HS-5 (cell line): ENCODE results near the gene DCLK2.

Source experiments
- DNase-seq: peaks from one replicate; pipeline ENCODE4 v3.0.0-alpha.2; 2012; ENCODE audit warnings: low read depth

Gene DCLK2

DNA sequence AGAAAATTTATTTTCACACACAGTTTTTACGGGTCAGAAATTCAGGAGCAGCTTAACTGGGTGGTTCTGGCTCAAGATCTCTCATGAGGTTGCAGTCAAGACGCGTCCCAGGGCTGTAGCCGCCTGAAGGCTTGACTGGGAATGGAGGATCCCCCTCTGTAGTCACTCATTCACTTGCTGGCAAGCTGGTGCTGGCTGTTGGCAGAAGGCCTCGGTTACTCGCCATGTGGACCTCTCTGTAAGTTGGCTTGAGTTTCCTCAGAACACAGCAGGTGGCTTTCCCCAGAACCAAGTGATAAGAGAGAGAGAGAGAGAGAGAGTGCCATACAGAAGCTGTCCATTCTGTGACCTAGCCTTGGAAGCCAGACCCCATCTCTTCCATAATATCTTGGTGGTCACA lies 132.8 kb downstream of the DCLK2 start:
- no peak for DNase-seq

GRCh38 chr4:150211799-150212445 lies 133.7 kb downstream of the DCLK2 start:
- DNase-seq = no peak

DNA sequence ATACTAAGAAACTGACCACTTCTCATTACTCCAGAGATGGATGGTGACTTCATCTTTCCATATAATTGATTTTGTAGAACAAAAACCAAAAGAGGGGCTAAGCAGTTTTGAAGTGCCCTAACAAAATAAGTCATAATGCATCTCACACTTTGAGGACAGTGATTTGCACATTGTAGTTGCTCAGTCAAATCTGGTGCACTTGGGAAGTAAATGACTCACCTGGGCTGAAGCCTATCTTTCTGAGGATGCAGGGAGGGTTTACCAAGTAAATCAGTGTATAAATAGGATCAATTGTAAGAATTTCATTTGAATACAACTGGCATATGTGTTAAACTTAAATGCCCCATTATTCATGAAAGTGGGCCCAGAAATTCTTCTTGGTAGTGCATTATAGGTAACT lies 134.2 kb downstream of the DCLK2 start:
- DNase-seq = no peak

GRCh38 chr4:150212927-150213326 lies 134.7 kb downstream of the DCLK2 start:
- no peak for DNase-seq

GRCh38 chr4:150215601-150216000 lies 137.4 kb downstream of the DCLK2 start:
- no peak for DNase-seq

- DNase-seq = no peak
These were observed 138.5 kb downstream of the DCLK2 start for GRCh38 chr4:150216726-150217125.

DNA sequence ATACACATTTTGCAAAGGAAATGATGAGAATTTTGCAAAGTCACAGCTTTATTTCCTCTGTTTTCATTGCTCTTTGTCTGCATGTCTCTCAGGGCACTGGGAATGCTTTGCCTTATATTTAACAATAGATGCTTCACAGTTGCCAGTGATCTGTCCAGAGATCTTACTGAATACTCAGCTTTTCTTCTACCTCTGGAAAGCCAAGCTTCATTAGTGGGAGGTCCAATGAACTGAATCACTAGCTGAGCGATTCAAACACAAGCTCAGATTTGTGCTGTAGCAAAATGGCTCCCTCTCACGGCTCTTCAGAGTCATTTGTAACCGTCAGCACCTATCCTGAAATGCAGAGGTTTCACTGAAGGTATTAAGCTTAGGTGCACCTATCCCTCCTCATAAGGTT lies 138.9 kb downstream of the DCLK2 start:
- DNase-seq = no peak

DNA sequence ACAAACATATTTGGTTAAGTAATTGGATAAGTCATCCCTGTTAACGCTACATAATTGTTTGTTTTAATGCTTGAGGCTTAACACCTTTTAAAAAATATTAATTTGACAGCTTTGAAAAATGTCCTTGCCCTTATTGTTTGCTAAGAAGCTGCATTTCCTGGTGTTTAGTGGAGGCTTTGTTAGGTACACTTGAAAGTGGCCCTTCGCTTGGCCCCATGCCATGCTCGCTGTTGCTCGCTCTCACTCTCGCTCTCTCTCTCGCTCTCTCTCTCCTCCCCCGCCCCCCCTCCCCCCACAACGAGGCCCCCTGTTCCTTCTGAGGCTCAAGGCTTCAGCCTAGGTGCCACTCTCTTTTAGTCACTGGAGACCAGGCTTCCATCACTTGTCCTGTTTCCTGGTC lies 139.6 kb downstream of the DCLK2 start:
- DNase-seq = no peak

- no peak for DNase-seq
These were observed 140.2 kb downstream of the DCLK2 start for GRCh38 chr4:150218447-150218846.

- DNase-seq = no peak
These were observed 141.6 kb downstream of the DCLK2 start for GRCh38 chr4:150219841-150220240.

GRCh38 chr4:150224896-150225591 lies 146.8 kb downstream of the DCLK2 start:
- DNase-seq = peak; percentile 93

DNA sequence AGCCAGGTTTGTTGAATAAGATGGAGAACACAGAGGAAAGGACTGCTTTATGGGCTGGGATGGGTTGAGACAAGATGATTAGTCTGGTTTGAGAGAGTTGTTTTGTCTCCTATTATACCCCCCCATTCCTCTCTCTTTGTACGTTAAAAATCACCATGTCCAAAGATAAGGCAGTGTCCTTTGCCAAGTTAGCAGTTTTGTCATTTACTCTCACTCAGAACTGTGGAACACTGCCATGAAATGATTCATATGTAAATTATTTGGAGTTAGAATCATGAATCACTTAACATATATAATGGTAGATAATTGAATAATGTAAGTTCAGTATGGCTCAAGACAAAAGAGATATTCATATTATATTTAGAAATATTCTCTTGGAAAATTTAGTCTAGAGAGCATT lies 151.3 kb downstream of the DCLK2 start:
- peak; percentile 93 for DNase-seq

GRCh38 chr4:150230561-150230960 lies 152.3 kb downstream of the DCLK2 start:
- no peak for DNase-seq

- DNase-seq = no peak
These were observed 153.0 kb downstream of the DCLK2 start for GRCh38 chr4:150231107-150231770.

DNA sequence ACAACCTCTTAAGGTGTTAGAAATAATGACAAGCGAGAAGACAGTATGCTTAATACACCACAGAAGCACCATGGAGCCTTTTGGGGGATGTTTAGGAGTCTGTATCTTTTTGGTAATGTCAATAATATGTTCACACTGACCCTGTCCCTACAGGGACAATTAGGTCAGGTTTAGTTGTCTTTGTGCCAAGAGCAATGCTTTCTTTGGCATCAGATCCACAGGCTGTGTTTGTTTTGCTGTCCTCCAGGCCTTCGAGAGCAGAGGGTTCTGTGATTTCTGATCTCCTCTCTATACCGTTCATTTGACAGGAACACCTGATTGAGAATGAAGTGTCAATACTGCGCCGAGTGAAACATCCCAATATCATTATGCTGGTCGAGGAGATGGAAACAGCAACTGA lies 153.8 kb downstream of the DCLK2 start:
- DNase-seq = no peak

DNA sequence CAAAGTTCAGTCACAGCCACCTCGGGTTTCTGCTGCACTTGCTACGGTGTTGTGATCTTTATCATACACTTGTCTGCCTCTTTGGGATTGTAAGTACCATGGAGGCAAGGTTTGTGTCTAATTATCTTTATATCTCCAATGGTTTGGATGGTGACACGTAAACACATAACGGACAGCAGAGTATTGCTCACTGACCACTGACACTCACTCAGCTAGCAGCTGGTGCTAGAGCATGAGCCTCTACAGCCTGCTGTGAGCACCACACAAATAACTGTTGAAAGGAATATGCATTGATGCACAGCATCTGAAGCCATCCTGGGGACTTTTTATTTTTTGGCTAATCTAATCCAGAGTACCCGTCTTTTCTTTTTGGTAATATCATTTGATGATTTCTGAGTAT lies 156.0 kb downstream of the DCLK2 start:
- DNase-seq = no peak

DNA sequence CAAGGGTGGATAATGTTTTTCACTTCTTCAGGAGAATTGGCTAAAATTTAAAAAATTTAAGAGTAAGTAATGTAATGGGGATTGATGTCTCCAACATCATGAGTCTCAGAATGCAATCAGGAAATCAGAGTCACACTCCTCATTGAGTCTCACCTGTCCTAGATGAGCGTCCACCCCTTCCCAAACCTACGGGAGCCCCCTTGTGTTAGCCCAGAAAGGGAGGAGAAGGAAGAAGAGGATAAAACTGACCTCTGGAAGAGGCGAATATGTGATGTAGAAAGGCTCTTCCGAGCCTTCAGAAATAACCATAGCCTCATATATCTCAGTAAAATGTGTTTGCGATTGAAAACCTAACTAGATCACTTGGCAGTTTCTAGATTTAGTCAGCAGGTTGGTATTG lies 157.1 kb downstream of the DCLK2 start:
- DNase-seq = no peak

GRCh38 chr4:150235808-150236271 lies 157.6 kb downstream of the DCLK2 start:
- DNase-seq = no peak

DNA sequence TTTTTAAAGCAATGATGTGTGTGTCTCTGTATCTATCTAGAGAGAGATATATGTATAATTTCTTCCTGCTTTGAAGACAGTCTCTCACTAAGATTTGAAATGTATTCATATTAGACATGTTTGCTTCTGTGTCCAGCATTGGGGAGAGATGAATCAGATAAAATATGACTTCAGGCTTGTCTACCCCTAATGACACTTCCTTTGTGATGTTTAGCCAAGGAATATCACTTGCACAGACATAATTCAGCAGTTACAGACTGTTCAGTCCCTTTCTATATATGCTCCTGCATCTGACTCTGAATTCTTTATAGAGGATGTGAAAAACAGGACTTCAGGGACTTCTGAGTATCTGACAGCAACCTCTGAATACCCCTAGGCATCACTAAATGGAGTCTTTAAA lies 158.4 kb downstream of the DCLK2 start:
- no peak for DNase-seq

DNA sequence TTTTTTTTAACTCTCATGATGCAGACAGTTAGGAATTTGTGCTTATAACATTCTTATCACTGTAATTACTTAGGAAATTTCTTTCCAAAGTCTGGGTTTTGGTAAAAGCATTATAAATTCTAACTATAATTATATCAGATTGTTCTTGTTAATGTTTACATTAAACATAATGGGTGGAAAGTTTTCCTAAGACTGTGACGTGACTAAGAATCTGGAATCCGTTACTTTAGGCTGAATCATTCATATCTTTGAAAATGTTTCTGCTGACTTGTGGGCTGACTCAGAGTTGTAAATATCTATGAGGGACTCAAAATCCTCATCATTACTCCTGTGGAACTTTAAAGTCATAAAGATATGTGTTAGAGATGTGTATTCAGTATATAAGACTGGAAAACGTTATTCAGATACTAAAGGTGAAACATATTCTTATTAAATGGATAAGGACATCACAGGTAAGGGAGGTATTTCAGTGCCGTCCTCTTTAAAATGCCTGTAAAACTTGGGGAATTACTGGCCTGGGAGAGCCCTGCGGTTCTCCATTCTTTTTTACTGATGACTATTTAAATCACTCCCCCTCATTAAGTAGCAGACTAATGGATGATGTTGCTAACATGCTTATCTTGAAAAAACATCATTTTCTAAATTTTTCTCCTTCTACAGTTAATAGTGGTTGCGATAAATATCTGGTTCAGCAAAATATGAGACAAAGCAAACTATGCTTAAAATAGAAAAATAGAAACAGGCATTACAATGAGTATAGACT lies 159.0 kb downstream of the DCLK2 start:
- DNase-seq = peak; percentile 90

DNA sequence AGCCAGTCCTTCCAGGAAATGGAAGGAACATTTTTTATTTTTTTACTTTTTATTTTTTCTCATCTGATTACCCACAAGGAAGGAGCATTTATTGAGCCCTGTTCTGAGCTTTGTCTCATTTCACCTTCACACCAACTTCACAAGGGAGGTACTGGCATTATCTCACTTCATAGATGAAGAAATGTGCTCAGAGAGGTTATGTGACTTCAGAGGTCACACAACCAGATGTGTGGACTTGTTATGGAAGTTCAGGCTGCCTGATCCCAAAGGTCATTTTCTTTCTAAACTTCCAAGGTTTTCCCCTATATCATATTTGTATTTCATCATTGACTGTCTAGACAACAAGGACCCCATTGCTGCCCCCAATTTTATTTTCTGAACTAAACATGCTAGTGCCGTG lies 160.3 kb downstream of the DCLK2 start:
- DNase-seq = no peak

DNA sequence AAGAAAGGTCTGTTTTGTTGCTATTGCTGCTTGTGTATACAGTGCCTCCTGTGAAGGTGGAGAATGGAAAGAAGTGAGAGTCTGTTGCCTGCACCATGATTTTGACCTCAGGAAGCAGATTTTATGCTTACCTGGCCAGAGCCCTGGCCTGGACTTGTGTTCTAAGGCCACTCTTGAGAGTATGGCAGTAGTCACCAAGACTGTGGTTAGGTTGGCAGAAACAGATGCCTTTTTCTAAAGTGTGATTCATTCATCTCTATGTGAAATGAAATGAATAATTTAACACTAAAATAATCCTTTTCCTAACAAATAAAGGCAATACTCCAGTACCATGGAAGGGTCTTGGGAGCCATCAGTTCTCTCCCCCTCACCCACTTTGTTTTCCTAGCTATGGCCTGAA lies 161.8 kb downstream of the DCLK2 start:
- DNase-seq = no peak
